ENCODE measurements around the gene CISTR. TPM values are rescaled to one million over a fixed set of nuclear protein-coding genes. Genes with fewer than 3 reads are reported as not detected.
A peak's percentile ranks its signal among the peaks of the same experiment; 100 is the strongest.

CISTR gene
- total RNA-seq, 6 donors from 2014 or later, result not detected

- H3K9me3 ChIP-seq, result no peaks in the 10 kb centered on the region
- H3K4me3 ChIP-seq, result peak overlapping the region in 2 of 4 donors; percentile 9 to 31
- ATAC-seq (ENCODE audit: low FRiP score in 2 of 2) (no peak), DNase-seq (no peak)
- no peak overlapping the region for H3K27ac ChIP-seq
- H3K36me3 ChIP-seq, result no peaks in the 10 kb centered on the region
- peaks cover 0 to 32% (median 16%) of the 10 kb centered on the region in 4 donors for H3K27me3 ChIP-seq
- TF ChIP-seq POLR2A (IDR thresholded peaks at IDR 0.05) (no peak), EP300 (IDR thresholded peaks at IDR 0.05) (no peak), POLR2AphosphoS5 (IDR thresholded peaks at IDR 0.05) (no peak)
- TF ChIP-seq, protein P1, sequence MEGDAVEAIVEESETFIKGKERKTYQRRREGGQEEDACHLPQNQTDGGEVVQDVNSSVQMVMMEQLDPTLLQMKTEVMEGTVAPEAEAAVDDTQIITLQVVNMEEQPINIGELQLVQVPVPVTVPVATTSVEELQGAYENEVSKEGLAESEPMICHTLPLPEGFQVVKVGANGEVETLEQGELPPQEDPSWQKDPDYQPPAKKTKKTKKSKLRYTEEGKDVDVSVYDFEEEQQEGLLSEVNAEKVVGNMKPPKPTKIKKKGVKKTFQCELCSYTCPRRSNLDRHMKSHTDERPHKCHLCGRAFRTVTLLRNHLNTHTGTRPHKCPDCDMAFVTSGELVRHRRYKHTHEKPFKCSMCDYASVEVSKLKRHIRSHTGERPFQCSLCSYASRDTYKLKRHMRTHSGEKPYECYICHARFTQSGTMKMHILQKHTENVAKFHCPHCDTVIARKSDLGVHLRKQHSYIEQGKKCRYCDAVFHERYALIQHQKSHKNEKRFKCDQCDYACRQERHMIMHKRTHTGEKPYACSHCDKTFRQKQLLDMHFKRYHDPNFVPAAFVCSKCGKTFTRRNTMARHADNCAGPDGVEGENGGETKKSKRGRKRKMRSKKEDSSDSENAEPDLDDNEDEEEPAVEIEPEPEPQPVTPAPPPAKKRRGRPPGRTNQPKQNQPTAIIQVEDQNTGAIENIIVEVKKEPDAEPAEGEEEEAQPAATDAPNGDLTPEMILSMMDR (IDR thresholded peaks at IDR 0.05), result no peak
- H3K4me1 ChIP-seq, result peaks cover 22 to 27% (median 25%) of the 10 kb centered on the region in 4 donors
- 73 to 80% methylated on average over 3 of the region's 3 CpGs for WGBS, 2 donors
These were observed 11.7 kb downstream of the CISTR start for GRCh38 chr12:53740130-53740491.

DNA sequence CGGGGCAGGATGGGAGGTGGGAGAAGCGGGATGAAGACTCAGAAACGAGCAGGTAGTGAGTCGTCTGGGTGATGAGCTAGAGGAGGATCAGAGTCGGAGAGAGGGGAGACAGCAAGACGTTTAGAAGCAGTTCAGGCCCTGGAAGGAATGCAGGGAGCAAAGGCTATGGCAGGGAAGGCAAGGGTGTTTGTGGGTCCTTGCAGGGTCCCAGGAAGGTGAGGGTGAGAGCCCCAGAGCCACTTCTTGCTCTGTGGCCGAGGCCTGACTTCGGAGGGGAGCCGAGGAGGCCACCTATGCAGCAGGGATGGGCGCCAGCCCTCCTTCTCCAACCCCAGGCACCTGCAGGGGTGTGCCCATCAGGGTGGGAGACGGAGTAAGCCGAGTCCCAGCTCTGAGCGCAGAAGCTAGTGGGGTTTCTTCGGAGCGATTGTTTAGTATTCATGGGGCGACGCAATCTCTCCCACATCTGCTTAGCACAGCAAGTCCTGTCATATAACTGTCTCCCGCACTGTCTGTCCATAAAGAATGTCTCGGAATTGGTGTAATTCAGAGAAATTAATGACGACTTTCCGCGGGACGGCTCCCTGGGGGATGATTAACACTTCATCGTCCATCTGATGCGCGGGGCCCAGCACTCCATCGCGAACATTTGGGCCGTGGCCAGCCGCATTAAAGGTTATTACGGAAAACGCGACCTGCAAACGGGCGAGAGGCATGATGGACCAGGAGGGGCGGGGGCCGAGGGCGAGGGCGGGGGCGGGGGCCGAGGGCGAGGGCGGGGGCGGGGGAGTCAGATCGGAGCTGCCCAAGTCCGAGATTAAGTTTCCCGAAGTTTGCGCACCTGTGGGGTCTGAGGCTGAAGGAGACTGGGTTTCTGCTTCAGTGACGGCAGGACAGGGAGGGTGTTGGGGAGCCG is 12.3 kb downstream of the CISTR start:
- 8 to 9% methylated on average over 11 to 34 of the region's 50 CpGs for WGBS, 2 donors
- Histone ChIP-seq H3K9me3 (no peaks in the 10 kb centered on the region), H3K27me3 (peaks cover 0 to 32% (median 16%) of the 10 kb centered on the region in 4 donors), H3K4me3 (peak overlapping the region in 2 of 4 donors; percentile 9 to 31), H3K36me3 (no peaks in the 10 kb centered on the region), H3K4me1 (peaks cover 22 to 27% (median 25%) of the 10 kb centered on the region in 4 donors), H3K27ac (no peak overlapping the region)
- no peak for DNase-seq
- TF ChIP-seq EP300 (IDR thresholded peaks at IDR 0.05), result no peak
- TF ChIP-seq POLR2A (IDR thresholded peaks at IDR 0.05), result no peak
- TF ChIP-seq POLR2AphosphoS5 (IDR thresholded peaks at IDR 0.05), result no peak
- TF ChIP-seq, protein P1 (IDR thresholded peaks at IDR 0.05), result no peak
- no peak for ATAC-seq (ENCODE audit: low FRiP score in 2 of 2)

GRCh38 chr12:53738406-53739213 is 13.2 kb downstream of the CISTR start:
- 8 to 14% methylated on average over 14 to 26 of the region's 32 CpGs for WGBS, 2 donors
- Histone ChIP-seq H3K4me1 (peaks cover 22 to 27% (median 25%) of the 10 kb centered on the region in 4 donors), H3K36me3 (no peaks in the 10 kb centered on the region), H3K9me3 (no peaks in the 10 kb centered on the region), H3K27me3 (peaks cover 0 to 32% (median 16%) of the 10 kb centered on the region in 4 donors), H3K27ac (no peak overlapping the region), H3K4me3 (peak overlapping the region in 3 of 4 donors; percentile 19 to 36 (median 25))
- DNase-seq (peak in 1 of 2 donors; percentile 79), ATAC-seq (ENCODE audit: low FRiP score in 2 of 2) (no peak)
- TF ChIP-seq POLR2A (IDR thresholded peaks at IDR 0.05), result no peak
- TF ChIP-seq, protein P1 (IDR thresholded peaks at IDR 0.05), result no peak
- no peak for TF ChIP-seq POLR2AphosphoS5 (IDR thresholded peaks at IDR 0.05)
- no peak for TF ChIP-seq EP300 (IDR thresholded peaks at IDR 0.05)

DNA sequence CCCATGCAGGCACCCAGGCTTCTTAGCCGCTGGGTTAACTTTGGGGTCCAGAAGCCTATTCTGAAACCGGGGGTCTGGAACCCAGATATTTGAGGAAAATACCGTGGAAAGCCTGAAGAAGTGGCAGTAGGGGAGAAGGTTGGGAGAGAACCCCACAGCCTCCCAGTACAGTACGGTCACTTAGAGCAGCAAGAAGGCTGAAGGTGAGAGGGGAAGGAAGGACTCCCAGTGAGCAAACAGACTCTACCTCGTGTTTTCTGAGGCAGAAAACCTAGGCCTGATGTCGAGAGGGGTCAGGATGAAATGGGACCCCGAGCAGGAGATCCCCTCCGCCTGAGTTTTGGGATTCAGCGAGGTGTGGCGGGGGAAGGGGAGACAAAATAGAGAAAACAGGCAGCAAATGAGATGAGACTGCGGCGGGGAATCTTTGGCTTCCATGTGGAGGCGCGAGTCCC is 13.8 kb downstream of the CISTR start:
- Histone ChIP-seq H3K9me3 (no peaks in the 10 kb centered on the region), H3K4me3 (peak overlapping the region in 2 of 4 donors; percentile 25 to 36), H3K27ac (no peak overlapping the region), H3K4me1 (peaks cover 19 to 22% (median 21%) of the 10 kb centered on the region in 4 donors), H3K36me3 (no peaks in the 10 kb centered on the region), H3K27me3 (peaks cover 0 to 32% (median 16%) of the 10 kb centered on the region in 4 donors)
- no peak for ATAC-seq (ENCODE audit: low FRiP score in 2 of 2)
- TF ChIP-seq, protein P1 (IDR thresholded peaks at IDR 0.05), result no peak
- TF ChIP-seq POLR2AphosphoS5 (IDR thresholded peaks at IDR 0.05), result no peak
- TF ChIP-seq POLR2A (IDR thresholded peaks at IDR 0.05), result no peak
- TF ChIP-seq EP300 (IDR thresholded peaks at IDR 0.05), result no peak
- DNase-seq, result no peak
- 48 to 49% methylated on average over 12 to 14 of the region's 14 CpGs for WGBS, 2 donors
